ENCODE results near the gene CENPM.
A peak's percentile ranks its signal among the peaks of the same experiment; 100 is the strongest.

The CENPM gene

GRCh38 chr22:41922328-41922727 lies 24.6 kb downstream of the CENPM start:
- Histone ChIP-seq H3K36me3 (ENCODE audit: control insufficient read depth, insufficient read depth, low read length) (peaks cover 6% of the 10 kb centered on the region), H3K27me3 (replicated peaks; ENCODE audit: control insufficient read depth, insufficient read depth, low read length) (no peaks in the 10 kb centered on the region), H3K4me3 (replicated peaks; ENCODE audit: low read depth, low read length) (0 out of 2 replicates have a peak overlapping the region, but pooled peaks have one; percentile 10)
- DNase-seq (ENCODE audit: extremely low read depth, insufficient read length), result no peak
- no peak for TF ChIP-seq CTCF (IDR thresholded peaks at IDR 0.05; ENCODE audit: insufficient read depth, low read length, poor library complexity, severe bottlenecking)

- H3K27me3 ChIP-seq (replicated peaks; ENCODE audit: control insufficient read depth, insufficient read depth, low read length), result no peaks in the 10 kb centered on the region
- TF ChIP-seq CTCF (IDR thresholded peaks at IDR 0.05; ENCODE audit: insufficient read depth, low read length, poor library complexity, severe bottlenecking), result no peak
- peak; percentile 85 for DNase-seq (ENCODE audit: extremely low read depth, insufficient read length)
- peak overlapping the region; percentile 61 for H3K4me3 ChIP-seq (replicated peaks; ENCODE audit: low read depth, low read length)
- H3K36me3 ChIP-seq (ENCODE audit: control insufficient read depth, insufficient read depth, low read length), result peaks cover 6% of the 10 kb centered on the region
Measured at GRCh38 chr22:41920271-41920976, 26.5 kb downstream of the CENPM start.

DNA sequence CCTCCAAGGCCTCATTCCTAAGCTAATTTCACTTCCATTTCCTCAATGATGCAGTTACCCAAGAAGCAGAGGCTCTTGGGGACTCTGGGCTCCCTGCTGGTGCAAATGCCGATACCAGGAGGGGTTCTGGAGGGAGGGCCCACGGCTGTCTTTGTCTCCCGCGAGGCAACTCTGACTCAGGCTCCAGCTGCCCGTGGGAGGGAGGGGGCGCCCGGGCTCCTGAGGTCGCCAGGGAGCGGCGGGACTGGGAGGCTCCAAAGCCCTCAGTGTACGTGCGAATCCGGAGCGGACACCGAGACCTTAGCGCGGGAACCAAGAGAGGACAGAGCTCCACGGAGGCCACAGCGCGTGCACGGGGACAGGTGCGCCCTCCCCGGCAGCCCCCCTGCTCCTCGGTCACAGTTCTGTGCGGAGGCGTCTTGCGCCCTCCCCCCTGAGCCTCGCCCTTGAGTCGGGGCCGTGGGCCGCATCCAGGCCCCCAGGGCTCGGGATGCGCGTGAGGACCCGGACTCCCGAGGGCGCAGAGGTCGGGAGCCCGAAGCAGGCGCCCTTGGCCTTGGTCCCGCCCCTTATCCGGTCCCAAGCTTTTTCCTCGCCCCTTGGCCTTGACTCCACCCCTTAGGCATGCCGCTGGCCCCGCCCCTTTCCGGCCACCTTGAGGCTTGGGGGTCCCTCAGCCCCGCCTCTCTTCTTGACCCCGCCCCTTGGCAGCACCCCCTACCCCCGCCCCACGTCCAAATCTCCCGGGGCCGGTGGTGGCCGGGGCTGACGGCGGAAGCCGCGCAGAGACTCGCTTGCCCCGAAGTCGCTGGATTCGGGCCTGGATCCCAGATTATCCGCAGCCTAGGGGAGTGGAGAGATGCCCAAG lies 27.4 kb downstream of the CENPM start:
- peak overlapping the region; percentile 61 for H3K4me3 ChIP-seq (replicated peaks; ENCODE audit: low read depth, low read length)
- no peak for TF ChIP-seq CTCF (IDR thresholded peaks at IDR 0.05; ENCODE audit: insufficient read depth, low read length, poor library complexity, severe bottlenecking)
- H3K36me3 ChIP-seq (ENCODE audit: control insufficient read depth, insufficient read depth, low read length), result peaks cover 6% of the 10 kb centered on the region
- no peaks in the 10 kb centered on the region for H3K27me3 ChIP-seq (replicated peaks; ENCODE audit: control insufficient read depth, insufficient read depth, low read length)
- peak; percentile 88 for DNase-seq (ENCODE audit: extremely low read depth, insufficient read length)

DNA sequence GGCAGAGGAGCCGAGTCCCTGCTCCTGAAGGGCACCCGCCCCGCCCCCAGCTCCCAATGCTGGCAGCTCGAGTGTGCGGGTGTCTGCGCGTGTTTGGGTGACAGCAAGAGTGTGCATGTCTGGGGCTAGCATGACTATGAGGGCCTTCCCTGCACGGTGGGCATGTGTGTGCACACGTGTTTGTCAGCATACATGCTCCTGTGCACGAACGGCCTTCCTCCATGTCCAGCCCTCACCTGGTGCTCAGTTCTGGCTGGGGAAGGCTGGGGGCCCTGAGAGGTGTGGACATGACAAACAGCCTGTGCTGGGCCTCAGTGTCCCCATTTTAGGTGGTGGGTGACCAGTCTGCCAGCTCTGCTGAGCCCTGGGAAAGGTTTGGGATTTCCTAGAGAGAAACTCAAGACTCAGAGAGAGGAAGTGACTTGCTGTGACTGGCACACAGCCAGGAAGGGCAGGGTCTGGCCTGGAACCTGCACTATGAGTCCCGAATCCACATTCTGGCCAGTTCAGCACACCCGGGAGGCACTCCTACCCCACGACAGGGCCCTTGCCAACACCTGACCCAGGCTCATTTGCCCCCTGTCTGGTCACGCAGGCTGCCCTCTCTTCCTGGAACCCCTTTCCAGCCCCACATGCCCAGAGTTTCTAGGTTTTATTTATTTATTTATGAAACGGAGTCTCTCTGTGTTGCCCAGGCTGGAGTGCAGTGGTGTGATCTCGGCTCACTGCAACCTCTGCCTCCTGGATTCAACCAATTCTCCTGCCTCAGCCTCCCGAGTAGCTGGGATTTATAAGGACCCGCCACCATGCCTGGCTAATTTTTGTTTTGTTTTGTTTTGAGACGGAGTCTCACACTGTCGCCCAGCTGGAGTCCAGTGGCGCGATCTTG lies 28.8 kb downstream of the CENPM start:
- H3K27me3 ChIP-seq (replicated peaks; ENCODE audit: control insufficient read depth, insufficient read depth, low read length), result peaks cover 2% of the 10 kb centered on the region; the same call in 1 of the 2 replicates
- TF ChIP-seq CTCF (IDR thresholded peaks at IDR 0.05; ENCODE audit: insufficient read depth, low read length, poor library complexity, severe bottlenecking), result no peak
- H3K4me3 ChIP-seq (replicated peaks; ENCODE audit: low read depth, low read length), result no peak overlapping the region
- H3K36me3 ChIP-seq (ENCODE audit: control insufficient read depth, insufficient read depth, low read length), result peaks cover 3% of the 10 kb centered on the region
- DNase-seq (ENCODE audit: extremely low read depth, insufficient read length), result peak; percentile 67

DNA sequence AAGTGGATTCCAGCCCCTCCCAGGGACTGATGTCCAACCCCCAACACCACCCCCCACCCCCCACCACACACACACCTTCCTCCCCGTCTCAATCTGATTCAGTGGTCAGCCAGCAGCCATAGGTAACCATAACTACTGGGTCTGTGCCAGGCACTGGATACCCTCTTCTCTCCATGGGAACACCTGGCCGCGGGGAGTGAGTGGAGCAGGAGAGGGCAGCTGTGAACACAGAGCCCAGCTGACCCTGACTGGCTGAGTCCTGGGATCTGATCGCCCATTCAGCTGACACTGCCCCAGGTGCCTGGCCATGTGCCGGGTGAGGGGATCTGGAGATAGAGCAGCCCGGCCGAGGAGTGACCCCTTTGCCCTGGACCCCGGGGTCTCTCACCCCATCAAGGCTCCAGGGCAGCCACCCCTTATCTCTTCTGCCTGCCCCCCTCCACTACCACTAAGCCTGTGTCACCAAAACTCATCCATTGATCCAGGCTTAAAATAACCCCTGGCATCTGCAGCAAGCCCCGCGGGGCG lies 29.5 kb downstream of the CENPM start:
- peaks cover 2% of the 10 kb centered on the region; the same call in 1 of the 2 replicates for H3K27me3 ChIP-seq (replicated peaks; ENCODE audit: control insufficient read depth, insufficient read depth, low read length)
- H3K36me3 ChIP-seq (ENCODE audit: control insufficient read depth, insufficient read depth, low read length), result no peaks in the 10 kb centered on the region
- DNase-seq (ENCODE audit: extremely low read depth, insufficient read length), result no peak
- no peak for TF ChIP-seq CTCF (IDR thresholded peaks at IDR 0.05; ENCODE audit: insufficient read depth, low read length, poor library complexity, severe bottlenecking)
- no peak overlapping the region for H3K4me3 ChIP-seq (replicated peaks; ENCODE audit: low read depth, low read length)

Data from GM06990 (cell line).